DND-41 (cell line): Measurements from ENCODE around the gene TP53I13.

Experiments
- ATAC-seq: fragments of 200-7000 bp; cut with Tn5 transposase; 3 replicates; pipeline ENCODE4 v1.9.1; 2021; ENCODE audit warnings: low read depth; ENCODE audit not compliant: insufficient read depth
- DNase-seq: peaks from one replicate; pipeline ENCODE4 v3.0.0-alpha.2; 2020
- H2AFZ ChIP-seq: 2 replicates; pipeline ENCODE4 v1.6.0; 2012; ENCODE audit warnings: low read depth, low read length
- H3K27ac ChIP-seq: 2 replicates; pipeline ENCODE4 v1.5.1; 2012; ENCODE audit warnings: low read length, inconsistent platforms
- H3K27me3 ChIP-seq: fragments of 200-600 bp; sonication (generic); 2 replicates; pipeline ENCODE4 v1.6.0; 2012; ENCODE audit warnings: low read length, mild to moderate bottlenecking, inconsistent platforms; ENCODE audit not compliant: insufficient read depth, poor library complexity
- H3K36me3 ChIP-seq: 2 replicates; pipeline ENCODE4 v1.5.1; 2012; ENCODE audit warnings: low read length, inconsistent platforms; ENCODE audit not compliant: insufficient read depth
- H3K4me1 ChIP-seq: 2 replicates; pipeline ENCODE4 v1.5.1; 2012; ENCODE audit warnings: mild to moderate bottlenecking, low read length; ENCODE audit not compliant: insufficient read depth
- H3K4me2 ChIP-seq: 2 replicates; pipeline ENCODE4 v1.6.0; 2012; ENCODE audit warnings: mild to moderate bottlenecking, moderate library complexity, low read length, inconsistent platforms; ENCODE audit not compliant: insufficient read depth
- H3K4me3 ChIP-seq, 2 experiments: fragments of 200-600 bp in 1 of 2; shearing (Covaris generic) in 1 of 2; 2 replicates each; pipeline ENCODE4 v1.5.1; 2012 to 2016; ENCODE audit warnings: inconsistent platforms in 2 of 2, low read length in 2 of 2, mild to moderate bottlenecking in 2 of 2, low read depth in 1 of 2, moderate library complexity in 1 of 2
- H3K79me2 ChIP-seq: 2 replicates; pipeline ENCODE4 v1.6.0; 2012; ENCODE audit warnings: low read length, inconsistent platforms; ENCODE audit not compliant: insufficient read depth
- H3K9ac ChIP-seq: 2 replicates; pipeline ENCODE4 v1.6.0; 2012; ENCODE audit warnings: low read depth, mild to moderate bottlenecking, inconsistent platforms, low read length, moderate library complexity
- H3K9me3 ChIP-seq: 2 replicates; pipeline ENCODE4 v1.5.1; 2012; ENCODE audit warnings: low read length, moderate library complexity, mild to moderate bottlenecking, inconsistent platforms; ENCODE audit not compliant: insufficient read depth, severe bottlenecking
- H4K20me1 ChIP-seq: 2 replicates; pipeline ENCODE4 v1.6.0; 2012; ENCODE audit warnings: low read length; ENCODE audit not compliant: insufficient read depth
- EZH2 ChIP-seq: IDR thresholded peaks from 3 replicates; pipeline ENCODE4 v1.6.1; 2012; ENCODE audit warnings: borderline replicate concordance, low read depth, mild to moderate bottlenecking, moderate library complexity, low read length, inconsistent platforms; ENCODE audit not compliant: severe bottlenecking
- TF ChIP-seq, protein P1 (sequence below): IDR thresholded peaks from 2 replicates; pipeline ENCODE4 v1.5.1; 2012; ENCODE audit warnings: borderline replicate concordance, low read length, moderate library complexity, mild to moderate bottlenecking; ENCODE audit not compliant: poor library complexity, severe bottlenecking; ENCODE audit errors: extremely low read depth

The TP53I13 gene

DNA sequence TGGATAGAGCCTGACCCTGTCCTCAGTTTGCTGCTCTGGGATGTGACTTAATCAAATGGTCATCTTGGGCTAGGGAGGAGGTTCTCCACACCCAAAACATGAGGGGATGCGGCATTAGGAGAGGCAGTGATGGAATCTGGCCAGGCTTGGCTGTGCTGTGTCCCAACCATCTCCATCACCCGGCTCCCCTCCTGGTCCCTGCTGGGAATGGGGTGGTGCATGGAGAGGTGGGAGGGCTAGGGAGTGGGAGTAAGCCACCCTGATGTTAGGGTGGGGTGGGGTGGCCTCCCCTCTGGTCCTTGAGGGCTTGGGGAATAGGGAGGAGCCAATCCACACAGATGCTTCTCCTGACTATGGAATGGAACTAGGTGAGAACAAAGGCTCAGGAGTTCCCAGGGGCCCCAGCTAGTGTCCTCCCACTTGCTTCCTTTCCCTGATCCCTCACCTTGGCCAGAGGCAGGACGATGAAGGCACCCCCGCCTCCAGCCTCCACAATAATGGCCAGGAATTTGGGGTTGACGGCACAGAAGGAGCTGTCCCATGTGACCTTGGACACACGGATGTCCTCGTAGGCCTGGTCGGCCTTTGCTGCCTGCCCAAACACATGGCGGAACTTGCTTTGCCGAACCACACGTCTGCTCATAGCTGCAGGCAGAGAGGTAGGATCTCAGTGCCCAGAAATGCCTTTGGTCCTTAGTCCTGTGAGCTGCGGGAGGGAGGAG is 52.4 kb downstream of the TP53I13 start:
- no peak for TF ChIP-seq EZH2
- TF ChIP-seq, protein P1, sequence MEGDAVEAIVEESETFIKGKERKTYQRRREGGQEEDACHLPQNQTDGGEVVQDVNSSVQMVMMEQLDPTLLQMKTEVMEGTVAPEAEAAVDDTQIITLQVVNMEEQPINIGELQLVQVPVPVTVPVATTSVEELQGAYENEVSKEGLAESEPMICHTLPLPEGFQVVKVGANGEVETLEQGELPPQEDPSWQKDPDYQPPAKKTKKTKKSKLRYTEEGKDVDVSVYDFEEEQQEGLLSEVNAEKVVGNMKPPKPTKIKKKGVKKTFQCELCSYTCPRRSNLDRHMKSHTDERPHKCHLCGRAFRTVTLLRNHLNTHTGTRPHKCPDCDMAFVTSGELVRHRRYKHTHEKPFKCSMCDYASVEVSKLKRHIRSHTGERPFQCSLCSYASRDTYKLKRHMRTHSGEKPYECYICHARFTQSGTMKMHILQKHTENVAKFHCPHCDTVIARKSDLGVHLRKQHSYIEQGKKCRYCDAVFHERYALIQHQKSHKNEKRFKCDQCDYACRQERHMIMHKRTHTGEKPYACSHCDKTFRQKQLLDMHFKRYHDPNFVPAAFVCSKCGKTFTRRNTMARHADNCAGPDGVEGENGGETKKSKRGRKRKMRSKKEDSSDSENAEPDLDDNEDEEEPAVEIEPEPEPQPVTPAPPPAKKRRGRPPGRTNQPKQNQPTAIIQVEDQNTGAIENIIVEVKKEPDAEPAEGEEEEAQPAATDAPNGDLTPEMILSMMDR = no peak
- H3K9ac ChIP-seq = no peak overlapping the region
- peaks cover 43% of the 10 kb centered on the region for H3K4me1 ChIP-seq
- 0 out of 2 replicates have a peak, but pooled peaks cover 3% of the 10 kb centered on the region for H3K36me3 ChIP-seq
- no peak overlapping the region for H3K4me3 ChIP-seq
- H3K79me2 ChIP-seq = no peaks in the 10 kb centered on the region
- ATAC-seq = no peak
- H2AFZ ChIP-seq = no peak overlapping the region
- H4K20me1 ChIP-seq = peaks cover 25% of the 10 kb centered on the region
- no peaks in the 10 kb centered on the region for H3K9me3 ChIP-seq
- DNase-seq = no peak
- no peak overlapping the region for H3K4me2 ChIP-seq
- peaks cover 19% of the 10 kb centered on the region for H3K27me3 ChIP-seq
- H3K27ac ChIP-seq = no peak overlapping the region

DNA sequence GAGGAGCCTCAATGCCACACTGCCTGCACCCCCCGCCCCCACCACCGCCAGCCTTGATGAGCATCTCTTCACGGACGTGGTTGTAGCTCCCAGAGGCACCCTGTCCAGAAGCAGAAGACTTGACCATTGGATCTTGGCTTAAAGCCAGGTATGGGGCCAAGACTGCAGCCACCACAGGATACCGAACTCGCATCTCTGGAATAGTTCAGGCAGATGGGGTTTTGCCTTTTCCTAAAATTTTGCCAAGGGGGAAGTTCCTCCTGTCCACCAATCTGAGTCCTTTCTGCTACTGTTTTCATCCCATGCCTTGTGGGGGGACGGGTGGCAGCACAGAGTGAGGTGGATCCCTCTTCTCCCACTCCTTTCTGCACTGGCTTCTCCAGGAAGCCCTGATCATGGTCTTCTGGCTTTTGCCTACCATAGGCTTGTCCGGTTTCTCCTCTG is 53.3 kb downstream of the TP53I13 start:
- no peak overlapping the region for H2AFZ ChIP-seq
- DNase-seq (no peak), ATAC-seq (no peak)
- H3K9me3 ChIP-seq = no peaks in the 10 kb centered on the region
- H3K27ac ChIP-seq = no peak overlapping the region
- H3K4me3 ChIP-seq = peak overlapping the region in 1 of 2 experiments; percentile 58; a peak in 1 of 4 replicates
- TF ChIP-seq EZH2 = no peak
- TF ChIP-seq, protein P1 = no peak
- H3K9ac ChIP-seq = peak overlapping the region; percentile 54
- H3K4me2 ChIP-seq = peak overlapping the region; percentile 85
- H3K36me3 ChIP-seq = 0 out of 2 replicates have a peak, but pooled peaks cover 3% of the 10 kb centered on the region
- H3K79me2 ChIP-seq = no peaks in the 10 kb centered on the region
- peaks cover 11% of the 10 kb centered on the region for H3K27me3 ChIP-seq
- peaks cover 17% of the 10 kb centered on the region for H4K20me1 ChIP-seq
- peaks cover 35% of the 10 kb centered on the region for H3K4me1 ChIP-seq
